ENCODE measurements around the gene DDIT3.
"Not testable (repeated sequence)": the region's sequence is repeated elsewhere in the genome, so short reads cannot be mapped to it uniquely, and the experiment has no call there.

The DDIT3 gene

DNA sequence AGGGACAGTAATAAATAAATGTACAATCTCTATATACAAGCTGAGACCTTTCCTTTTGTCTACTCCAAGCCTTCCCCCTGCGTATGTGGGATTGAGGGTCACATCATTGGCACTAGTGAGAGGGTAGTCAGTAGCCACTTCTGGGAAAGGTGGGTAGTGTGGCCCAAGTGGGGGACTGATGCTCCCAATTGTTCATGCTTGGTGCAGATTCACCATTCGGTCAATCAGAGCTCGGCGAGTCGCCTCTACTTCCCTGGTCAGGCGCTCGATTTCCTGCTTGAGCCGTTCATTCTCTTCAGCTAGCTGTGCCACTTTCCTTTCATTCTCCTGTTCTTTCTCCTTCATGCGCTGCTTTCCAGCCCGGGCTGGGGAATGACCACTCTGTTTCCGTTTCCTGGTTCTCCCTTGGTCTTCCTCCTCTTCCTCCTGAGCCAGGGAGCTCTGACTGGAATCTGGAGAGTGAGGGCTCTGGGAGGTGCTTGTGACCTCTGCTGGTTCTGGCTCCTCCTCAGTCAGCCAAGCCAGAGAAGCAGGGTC is 3.6 kb downstream of the DDIT3 start:
- no peak for FAIRE-seq
- TF ChIP-seq POLR2A (IDR thresholded peaks at IDR 0.05; ENCODE audit: low read depth, low read length) = no peak
- no peak for DNase-seq (ENCODE audit: insufficient read length, low spot score)

DNA sequence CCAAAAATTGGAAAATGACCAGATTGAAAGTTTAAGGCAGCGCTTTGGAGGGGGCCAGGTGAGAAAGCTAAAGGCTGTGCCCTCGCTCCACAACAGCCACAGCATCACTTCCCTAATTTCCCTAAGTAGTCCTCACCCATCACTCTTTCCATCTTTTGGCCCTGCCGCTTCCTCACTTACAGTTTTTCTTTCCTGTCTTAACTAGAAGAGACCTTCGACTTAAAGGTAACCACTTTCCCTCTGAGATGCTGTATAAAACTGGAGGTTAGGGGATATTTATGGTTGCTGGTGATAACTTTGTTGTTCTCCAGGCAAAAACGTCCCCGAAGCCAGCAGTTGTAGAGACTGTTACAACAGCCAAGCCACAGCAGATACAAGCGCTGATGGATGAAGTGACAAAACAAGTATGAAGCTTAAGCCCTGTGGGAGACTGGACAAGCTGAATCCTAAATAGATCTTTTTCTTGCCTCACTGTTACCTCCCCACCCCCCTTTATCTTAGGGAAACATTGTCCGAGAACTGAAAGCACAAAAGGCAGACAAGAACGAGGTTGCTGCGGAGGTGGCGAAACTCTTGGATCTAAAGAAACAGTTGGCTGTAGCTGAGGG is 4.3 kb downstream of the DDIT3 start:
- TF ChIP-seq POLR2A (IDR thresholded peaks at IDR 0.05; ENCODE audit: low read depth, low read length) = no peak
- FAIRE-seq (no peak), DNase-seq (ENCODE audit: insufficient read length, low spot score) (no peak)

DNA sequence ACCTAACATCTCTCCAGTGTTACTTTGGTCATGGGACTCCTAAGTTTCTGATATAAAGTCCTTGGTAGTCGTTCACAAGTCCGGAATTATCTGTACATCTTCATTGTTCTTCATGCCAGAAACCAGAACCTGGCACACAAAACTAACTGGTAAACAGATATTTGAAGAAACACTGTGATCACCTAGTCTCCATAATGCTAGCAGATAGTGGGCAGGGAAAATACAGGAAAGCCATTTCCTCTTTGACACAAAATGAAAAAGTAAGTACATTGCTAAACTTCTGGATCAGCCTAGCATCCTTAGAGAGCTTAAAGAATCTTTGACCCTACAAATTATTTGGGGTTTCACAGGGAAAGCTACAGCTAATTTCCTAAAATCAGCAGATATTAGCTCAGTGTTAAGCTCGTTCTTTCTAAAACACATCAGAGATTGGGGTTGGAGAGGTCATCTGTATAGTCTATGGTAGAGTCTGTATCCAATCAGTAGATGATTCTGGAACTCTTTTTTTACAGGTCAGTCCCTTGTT is 4.8 kb downstream of the DDIT3 start:
- FAIRE-seq (no peak), DNase-seq (ENCODE audit: insufficient read length, low spot score) (no peak)
- TF ChIP-seq POLR2A (IDR thresholded peaks at IDR 0.05; ENCODE audit: low read depth, low read length) = no peak

DNA sequence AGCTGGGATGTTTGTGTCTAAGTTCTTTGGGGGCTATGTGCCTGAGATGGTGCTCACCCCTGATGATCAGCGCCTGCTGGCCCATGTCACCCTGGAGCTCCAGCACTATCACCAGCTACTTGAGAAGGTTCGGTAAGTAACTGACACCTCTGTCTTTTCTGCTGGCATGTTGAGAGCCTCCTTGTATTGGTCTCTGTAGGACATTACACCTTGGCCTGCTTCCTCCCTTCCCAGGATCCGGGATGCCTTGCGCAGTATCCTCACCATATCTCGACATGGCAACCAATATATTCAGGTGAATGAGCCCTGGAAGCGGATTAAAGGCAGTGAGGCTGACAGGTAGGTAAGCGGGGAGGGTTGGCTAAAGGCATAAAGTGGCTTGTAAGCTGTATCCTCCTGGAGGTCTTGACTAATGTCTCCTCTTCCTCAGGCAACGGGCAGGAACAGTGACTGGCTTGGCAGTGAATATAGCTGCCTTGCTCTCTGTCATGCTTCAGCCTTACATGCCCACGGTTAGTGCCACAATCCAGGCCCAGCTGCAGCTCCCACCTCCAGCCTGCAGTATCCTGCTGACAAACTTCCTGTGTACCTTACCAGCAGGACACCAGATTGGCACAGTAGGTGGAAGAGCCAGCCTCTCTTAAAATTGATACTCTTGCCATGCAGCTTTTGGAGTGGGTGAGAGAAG is 5.5 kb downstream of the DDIT3 start:
- no peak for TF ChIP-seq POLR2A (IDR thresholded peaks at IDR 0.05; ENCODE audit: low read depth, low read length)
- DNase-seq (ENCODE audit: insufficient read length, low spot score) (no peak), FAIRE-seq (no peak)

DNA sequence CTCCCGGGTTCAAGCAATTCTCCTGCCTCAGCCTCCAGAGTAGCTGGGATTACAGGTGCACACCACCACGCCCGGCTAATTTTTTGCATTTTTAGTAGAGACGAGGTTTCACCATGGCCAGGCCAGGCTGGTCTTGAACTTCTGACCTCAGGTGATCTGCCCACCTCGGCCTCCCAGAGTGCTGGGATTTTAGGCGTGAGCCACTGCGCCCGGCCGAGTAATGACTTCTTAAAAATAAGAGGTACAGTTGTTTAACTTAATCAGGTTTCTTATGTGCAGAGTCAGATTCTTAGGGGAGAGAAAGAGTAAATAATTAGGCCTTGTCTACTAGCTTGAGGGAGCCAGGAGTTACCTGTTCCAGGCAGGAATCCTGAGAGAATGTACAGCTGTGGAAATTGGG is 6.1 kb downstream of the DDIT3 start:
- not testable (repeated sequence) for FAIRE-seq; DNase-seq (ENCODE audit: insufficient read length, low spot score)

DNA sequence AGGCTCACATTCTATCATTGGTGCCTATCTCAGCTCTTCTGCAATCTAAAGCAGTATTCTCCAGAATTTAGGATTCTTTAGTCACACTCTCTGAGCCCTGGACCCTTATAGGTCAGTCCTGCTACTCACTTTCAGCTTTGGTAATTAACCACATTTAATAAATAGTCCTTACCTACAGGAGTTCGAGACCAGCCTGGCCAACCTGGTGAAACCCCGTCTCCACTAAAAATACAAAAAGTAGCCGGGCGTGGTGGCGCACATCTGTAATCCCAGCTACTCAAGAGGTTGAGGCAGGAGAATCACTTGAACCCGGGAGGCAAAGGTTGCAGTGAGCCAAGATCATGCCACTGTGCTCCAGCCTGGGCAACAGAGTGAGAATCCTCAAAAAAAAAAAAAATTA is 6.6 kb downstream of the DDIT3 start:
- FAIRE-seq; DNase-seq (ENCODE audit: insufficient read length, low spot score): not testable (repeated sequence)

DNA sequence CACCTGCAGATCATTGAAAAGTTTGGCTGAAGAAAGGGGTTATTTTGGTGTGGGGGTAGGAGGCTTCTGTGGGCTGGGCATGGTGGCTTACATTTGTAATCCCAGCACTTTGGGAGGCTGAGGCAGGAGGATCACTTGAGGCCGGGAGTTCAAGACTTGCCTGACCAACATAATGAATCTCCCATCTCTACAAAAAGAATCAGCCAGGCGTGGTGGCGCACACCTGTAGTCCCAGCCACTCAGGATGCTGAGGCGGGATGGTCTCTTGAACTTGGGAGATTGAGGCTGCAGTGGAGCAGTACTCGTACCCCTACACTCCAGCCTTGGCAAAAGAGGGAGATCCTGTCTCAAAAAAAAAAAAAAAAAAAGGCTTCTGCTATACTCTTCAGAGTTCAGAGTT is 7.0 kb downstream of the DDIT3 start:
- no peak for TF ChIP-seq POLR2A (IDR thresholded peaks at IDR 0.05; ENCODE audit: low read depth, low read length)
- DNase-seq (ENCODE audit: insufficient read length, low spot score) = no peak
- no peak for FAIRE-seq

DNA sequence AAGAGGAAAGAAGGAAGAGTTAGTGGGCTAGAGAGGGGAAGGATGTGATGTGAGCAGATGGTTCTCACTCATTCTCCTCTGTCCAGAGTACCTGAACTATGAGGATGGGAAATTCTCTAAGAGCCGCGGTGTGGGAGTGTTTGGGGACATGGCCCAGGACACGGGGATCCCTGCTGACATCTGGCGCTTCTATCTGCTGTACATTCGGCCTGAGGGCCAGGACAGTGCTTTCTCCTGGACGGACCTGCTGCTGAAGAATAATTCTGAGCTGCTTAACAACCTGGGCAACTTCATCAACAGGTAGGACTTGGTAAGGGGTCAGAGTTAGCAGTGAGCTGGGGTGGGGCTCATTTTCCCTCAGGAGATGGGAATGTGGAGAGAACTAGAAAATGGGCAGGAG is 7.6 kb downstream of the DDIT3 start:
- no peak for TF ChIP-seq POLR2A (IDR thresholded peaks at IDR 0.05; ENCODE audit: low read depth, low read length)
- FAIRE-seq = no peak

DNA sequence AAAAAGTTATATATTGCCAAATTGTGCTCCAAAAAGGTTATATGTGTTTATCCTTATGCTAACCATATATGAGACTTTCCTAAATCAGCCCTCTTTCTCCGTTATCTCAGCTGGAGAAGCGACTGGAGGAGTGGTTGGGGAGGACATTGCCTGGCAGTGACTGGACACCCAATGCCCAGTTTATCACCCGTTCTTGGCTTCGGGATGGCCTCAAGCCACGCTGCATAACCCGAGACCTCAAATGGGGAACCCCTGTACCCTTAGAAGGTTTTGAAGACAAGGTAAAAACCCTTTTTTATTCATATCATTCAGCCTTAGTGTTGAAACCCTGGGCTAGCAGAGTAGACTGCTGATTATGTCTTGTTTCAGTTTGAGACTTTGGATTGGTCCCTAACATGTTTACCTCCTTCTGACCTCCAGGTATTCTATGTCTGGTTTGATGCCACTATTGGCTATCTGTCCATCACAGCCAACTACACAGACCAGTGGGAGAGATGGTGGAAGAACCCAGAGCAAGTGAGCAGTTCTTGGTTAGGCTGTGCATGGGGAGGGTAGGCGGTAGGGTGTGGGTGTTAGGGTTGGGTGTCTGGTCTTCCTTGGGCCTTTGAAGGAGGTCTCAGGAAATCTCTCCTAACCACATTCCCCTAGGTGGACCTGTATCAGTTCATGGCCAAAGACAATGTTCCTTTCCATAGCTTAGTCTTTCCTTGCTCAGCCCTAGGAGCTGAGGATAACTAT is 8.6 kb downstream of the DDIT3 start:
- no peak for DNase-seq (ENCODE audit: insufficient read length, low spot score)
- TF ChIP-seq POLR2A (IDR thresholded peaks at IDR 0.05; ENCODE audit: low read depth, low read length) = no peak
- no peak for FAIRE-seq

More for the DNA sequence above, 7.6 kb downstream of the DDIT3 start:
- DNase-seq (ENCODE audit: insufficient read length, low spot score) = no peak

DNA sequence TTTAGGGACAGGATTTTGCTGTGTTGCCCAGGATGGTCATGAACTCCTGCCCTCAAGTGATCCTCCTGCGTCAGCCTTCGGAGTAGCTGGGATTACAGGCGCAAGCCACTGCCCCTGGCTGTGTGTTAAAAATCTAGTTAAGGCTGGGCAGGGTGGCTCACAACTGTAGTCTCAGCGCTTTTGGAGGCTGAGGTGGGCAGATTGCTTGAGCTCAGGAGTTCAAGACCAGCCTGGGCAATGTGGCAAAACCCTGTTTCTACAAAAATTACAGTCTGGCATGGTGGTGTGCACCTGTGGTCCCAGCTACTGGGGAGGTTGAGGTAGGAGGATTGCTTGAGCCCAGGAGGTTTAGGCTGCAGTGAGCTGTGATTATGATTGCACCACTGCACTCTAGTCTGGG is 9.2 kb downstream of the DDIT3 start:
- no peak for TF ChIP-seq POLR2A (IDR thresholded peaks at IDR 0.05; ENCODE audit: low read depth, low read length)
- FAIRE-seq (no peak), DNase-seq (ENCODE audit: insufficient read length, low spot score) (no peak)

DNA sequence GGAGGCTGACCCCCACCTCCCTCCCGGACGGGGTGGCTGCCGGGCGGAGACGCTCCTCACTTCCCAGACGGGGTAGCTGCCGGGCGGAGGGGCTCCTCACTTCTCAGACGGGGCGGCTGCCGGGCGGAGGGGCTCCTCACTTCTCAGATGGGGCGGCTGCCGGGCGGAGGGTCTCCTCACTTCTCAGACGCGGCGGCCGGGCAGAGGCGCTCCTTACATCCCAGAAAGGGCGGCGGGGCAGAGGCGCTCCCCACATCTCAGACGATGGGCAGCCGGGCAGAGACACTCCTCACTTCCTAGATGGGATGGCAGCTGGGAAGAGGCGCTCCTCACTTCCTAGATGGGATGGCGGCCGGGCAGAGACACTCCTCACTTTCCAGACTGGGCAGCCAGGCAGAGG is 12.5 kb downstream of the DDIT3 start:
- not testable (repeated sequence) for DNase-seq (ENCODE audit: insufficient read length, low spot score); FAIRE-seq

DNA sequence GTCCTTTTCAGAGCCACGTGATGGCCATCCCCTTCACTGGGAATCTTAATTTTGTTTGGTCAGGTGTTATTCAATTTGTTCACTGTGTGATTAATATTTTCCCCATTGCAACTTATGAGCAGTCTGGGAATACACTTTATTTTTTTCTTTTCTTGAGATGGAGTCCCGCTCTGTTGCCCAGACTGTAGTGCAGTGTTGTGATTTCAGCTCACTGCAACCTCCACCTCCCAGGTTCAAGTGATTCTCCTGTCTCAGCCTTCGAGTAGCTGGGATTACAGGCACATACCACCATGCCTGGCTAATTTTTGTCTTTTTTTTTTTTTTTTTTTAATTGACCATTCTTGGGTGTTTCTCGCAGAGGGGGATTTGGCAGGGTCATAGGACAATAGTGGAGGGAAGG is 13.8 kb downstream of the DDIT3 start:
- DNase-seq (ENCODE audit: insufficient read length, low spot score); FAIRE-seq: not testable (repeated sequence)

DNA sequence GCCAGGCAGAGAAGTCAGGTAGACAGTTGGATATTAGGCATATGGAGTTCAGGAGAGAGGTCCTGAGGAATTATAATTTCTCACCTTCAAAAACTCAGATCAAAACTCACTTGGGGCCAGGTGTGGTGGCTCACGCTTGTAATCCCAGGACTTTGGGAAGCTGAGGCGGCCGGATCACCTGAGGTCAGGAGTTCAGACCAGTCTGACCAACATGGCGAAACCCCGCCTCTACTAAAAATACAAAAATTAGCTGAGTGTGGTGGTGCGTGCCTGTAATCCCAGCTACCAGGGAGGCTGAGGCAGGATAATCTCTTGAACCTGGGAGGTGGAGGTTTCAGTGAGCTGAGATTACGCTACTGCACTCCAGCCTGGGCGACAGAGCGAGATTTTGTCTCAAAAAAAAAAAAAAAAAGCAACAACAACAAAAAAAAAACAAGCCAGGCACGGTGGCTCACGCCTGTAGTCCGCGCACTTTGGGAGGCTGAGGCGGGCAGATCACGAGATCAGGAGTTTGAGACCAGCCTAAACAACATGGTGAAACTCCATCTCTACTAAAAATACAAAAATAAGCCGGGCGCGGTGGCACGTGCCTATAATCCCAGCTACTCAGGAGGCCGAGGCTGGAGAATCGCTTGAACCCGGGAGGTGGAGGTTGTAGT is 17.9 kb downstream of the DDIT3 start:
- not testable (repeated sequence) for FAIRE-seq; DNase-seq (ENCODE audit: insufficient read length, low spot score)

DNA sequence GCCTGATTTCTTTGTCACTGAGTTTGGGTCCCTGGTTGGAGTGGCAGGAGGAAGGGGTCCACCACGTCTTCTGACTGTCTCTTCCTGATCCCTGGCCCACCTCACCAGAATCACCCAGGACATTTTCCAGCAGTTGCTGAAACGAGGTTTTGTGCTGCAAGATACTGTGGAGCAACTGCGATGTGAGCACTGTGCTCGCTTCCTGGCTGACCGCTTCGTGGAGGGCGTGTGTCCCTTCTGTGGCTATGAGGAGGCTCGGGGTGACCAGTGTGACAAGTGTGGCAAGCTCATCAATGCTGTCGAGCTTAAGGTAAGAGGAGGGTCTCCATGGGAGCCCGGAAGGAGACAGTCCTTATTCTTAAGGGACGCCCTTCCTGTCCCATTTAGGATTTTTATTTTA is 20.1 kb downstream of the DDIT3 start:
- TF ChIP-seq POLR2A (IDR thresholded peaks at IDR 0.05; ENCODE audit: low read depth, low read length) = no peak
- DNase-seq (ENCODE audit: insufficient read length, low spot score) = no peak

More for the DNA sequence above, 20.1 kb downstream of the DDIT3 start:
- FAIRE-seq = no peak
